ENCODE measurements around the gene HAUS5. TPM values are rescaled to one million over a fixed set of nuclear protein-coding genes. Genes with fewer than 3 reads are reported as not detected.

Gene HAUS5
- total RNA-seq, 2 donors from 2014 or later: 2.2 to 3.9 TPM

DNA sequence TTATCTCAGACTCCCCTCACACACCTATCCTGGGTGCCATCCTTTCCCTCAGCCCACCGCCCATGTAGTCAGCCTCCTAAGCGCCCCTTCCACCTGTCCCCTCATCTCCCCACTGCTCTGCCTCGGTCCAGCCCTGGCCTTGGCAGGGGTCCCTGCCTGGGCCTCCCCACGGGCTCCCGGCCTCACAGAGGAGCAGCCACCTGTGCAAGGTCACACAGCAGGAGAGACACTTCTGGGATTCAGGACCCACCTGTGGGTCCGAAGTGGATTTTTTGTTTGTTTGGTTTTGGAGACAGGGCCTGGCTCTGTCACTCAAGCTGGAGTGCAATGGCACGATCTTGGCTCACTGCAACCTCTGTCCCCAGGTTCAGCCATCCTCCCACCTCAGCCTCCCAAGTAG lies 53.1 kb downstream of the HAUS5 start:
- Histone ChIP-seq H3K36me3 (peaks cover 55% of the 10 kb centered on the region), H3K27me3 (no peaks in the 10 kb centered on the region), H3K9me3 (no peaks in the 10 kb centered on the region), H3K4me1 (no peaks in the 10 kb centered on the region), H3K4me3 (no peak overlapping the region), H3K27ac (no peak overlapping the region)
- TF ChIP-seq, protein P1, sequence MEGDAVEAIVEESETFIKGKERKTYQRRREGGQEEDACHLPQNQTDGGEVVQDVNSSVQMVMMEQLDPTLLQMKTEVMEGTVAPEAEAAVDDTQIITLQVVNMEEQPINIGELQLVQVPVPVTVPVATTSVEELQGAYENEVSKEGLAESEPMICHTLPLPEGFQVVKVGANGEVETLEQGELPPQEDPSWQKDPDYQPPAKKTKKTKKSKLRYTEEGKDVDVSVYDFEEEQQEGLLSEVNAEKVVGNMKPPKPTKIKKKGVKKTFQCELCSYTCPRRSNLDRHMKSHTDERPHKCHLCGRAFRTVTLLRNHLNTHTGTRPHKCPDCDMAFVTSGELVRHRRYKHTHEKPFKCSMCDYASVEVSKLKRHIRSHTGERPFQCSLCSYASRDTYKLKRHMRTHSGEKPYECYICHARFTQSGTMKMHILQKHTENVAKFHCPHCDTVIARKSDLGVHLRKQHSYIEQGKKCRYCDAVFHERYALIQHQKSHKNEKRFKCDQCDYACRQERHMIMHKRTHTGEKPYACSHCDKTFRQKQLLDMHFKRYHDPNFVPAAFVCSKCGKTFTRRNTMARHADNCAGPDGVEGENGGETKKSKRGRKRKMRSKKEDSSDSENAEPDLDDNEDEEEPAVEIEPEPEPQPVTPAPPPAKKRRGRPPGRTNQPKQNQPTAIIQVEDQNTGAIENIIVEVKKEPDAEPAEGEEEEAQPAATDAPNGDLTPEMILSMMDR (IDR thresholded peaks at IDR 0.05): no peak
- no peak for DNase-seq (ENCODE audit: low spot score)

DNA sequence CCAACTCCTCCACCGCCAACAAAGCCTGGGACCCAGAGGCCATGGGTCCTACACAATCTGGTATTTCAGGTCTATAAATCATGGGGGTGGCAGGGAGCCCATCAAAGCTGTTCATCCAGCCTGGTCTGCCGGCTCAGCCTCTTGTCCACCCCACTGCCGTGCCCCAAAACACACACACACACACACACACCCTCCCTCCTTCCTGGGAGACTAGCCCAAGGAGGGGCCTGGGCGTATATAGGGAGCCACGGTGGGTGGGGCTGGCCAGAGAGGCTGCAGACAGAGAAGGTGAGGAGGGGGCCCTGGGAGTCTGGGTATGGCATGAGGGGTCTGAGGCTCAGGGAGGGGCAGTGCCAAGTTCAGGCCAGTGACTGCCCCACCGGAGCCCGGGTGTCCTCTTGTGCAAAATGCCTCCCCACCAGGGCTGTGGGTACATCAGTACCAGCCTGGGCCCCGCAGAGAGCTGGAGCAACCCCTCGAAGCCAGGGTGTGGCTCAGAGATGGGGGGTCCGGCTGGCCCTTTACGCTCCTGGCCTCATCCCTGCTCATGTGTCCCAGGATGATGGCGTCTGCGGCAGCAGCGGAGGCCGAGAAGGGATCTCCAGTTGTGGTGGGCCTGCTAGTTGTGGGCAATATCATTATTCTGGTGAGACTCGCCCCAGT lies 53.8 kb downstream of the HAUS5 start, which contains the start of gene UPK1A:
TSS of gene UPK1A (plus strand) at position 267 of the 663 bp plus-strand sequence. CDS start at position 563, 296 bp downstream.
- Histone ChIP-seq H3K4me1 (no peaks in the 10 kb centered on the region), H3K4me3 (no peak within 1 kb of the TSS), H3K27ac (no peak within 1 kb of the TSS), H3K27me3 (no peaks in the 10 kb centered on the region), H3K9me3 (no peaks in the 10 kb centered on the region), H3K36me3 (peaks cover 47% of the 10 kb centered on the region)
- DNase-seq (ENCODE audit: low spot score): no peak
- TF ChIP-seq, protein P1 (IDR thresholded peaks at IDR 0.05): no peak

DNA sequence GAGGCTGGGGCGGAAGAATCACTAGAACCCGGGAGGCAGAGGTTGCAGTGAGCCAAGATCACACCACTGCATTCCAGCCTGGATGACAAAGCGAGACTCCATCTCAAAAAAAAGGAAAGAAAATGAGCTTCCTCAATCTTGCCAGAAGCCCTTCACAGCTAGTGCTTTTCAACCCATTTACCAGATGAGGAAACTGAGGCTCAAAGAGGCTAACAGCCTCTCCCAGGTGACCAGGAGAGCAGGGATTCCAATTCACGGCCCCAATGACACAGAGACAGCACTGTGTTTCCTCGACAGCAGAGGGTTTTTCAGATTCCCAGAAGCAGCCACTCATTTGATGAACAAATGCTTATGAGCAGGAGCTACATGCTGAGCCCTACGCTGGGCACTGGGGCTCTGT lies 57.0 kb downstream of the HAUS5 start:
- H3K4me1 ChIP-seq: peaks cover 0 to 9% of the 10 kb centered on the region in 2 donors
- peaks cover 0 to 9% of the 10 kb centered on the region in 2 donors for H3K27me3 ChIP-seq
- no peak for DNase-seq (ENCODE audit: low spot score)
- peaks cover 15% of the 10 kb centered on the region for H3K36me3 ChIP-seq
- H3K9me3 ChIP-seq: no peaks in the 10 kb centered on the region
- no peak overlapping the region for H3K27ac ChIP-seq
- TF ChIP-seq, protein P1 (IDR thresholded peaks at IDR 0.05): no peak
- no peak overlapping the region for H3K4me3 ChIP-seq

DNA sequence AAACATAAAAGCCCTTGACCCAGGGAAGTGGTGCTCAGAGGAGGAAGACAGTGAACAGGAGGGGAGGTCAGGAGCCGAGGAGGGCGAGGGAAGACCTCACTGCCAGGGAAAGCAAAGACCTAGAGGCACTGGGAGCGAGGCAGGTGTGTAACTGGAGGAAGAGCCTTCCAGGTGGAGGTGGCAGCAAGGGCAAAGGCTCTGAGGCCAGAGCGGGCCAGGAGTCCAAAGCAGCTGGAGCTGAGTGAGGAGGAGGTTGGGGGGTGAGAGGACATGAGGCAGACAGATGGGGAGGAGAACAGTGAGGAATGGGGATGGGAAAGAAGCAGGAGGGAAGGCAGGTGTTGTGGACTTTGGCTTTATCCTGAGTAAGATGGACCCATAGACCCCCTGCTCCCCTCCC lies 57.4 kb downstream of the HAUS5 start:
- Histone ChIP-seq H3K36me3 (peaks cover 11% of the 10 kb centered on the region), H3K27ac (no peak overlapping the region), H3K4me3 (no peak overlapping the region), H3K4me1 (peaks cover 0 to 9% of the 10 kb centered on the region in 2 donors), H3K9me3 (no peaks in the 10 kb centered on the region), H3K27me3 (peaks cover 0 to 9% of the 10 kb centered on the region in 2 donors)
- TF ChIP-seq, protein P1 (IDR thresholded peaks at IDR 0.05): no peak
- no peak for DNase-seq (ENCODE audit: low spot score)

DNA sequence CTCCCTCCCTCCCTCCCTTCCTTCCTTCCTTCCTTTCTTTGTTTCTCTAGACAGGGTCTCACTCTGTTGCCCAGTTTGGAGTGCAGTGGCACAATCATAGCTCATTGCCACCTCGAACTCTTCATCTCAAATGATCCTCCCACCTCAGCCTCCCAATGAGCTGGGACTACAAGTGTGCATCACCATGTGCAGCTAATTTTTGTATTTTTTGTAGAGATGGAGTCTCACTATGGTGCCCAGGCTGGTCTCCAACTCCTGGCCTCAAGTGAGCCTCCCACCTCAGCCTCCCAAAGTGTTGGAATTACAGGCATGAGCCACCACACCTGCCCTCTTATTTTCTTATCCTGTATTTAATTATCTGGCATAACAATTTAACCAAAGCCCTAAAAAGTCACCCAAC lies 58.2 kb downstream of the HAUS5 start:
- peaks cover 0 to 9% of the 10 kb centered on the region in 2 donors for H3K4me1 ChIP-seq
- H3K27me3 ChIP-seq: peaks cover 0 to 9% of the 10 kb centered on the region in 2 donors
- TF ChIP-seq, protein P1 (IDR thresholded peaks at IDR 0.05): no peak
- no peak overlapping the region for H3K27ac ChIP-seq
- H3K4me3 ChIP-seq: no peak overlapping the region
- H3K9me3 ChIP-seq: no peaks in the 10 kb centered on the region
- peaks cover 4% of the 10 kb centered on the region for H3K36me3 ChIP-seq
- DNase-seq (ENCODE audit: low spot score): no peak

DNA sequence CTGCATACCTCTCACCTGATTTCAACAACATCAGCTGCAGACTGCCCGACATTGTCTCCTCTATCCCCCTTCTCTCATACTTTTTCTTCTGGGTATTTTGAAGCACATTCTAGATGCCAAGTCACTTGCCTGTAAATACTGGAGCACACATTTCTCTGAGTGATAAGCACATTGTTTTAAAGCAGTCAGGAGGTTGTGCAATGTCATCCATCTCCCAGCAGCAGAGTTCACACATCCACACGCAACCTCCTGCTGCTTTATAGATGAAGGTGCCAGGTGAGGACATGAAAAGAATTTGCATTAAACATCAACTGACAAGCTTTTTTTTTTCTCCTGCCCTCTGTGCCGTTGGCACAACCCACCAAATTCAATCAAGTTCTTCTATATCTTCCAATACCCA lies 59.3 kb downstream of the HAUS5 start:
- Histone ChIP-seq H3K4me3 (no peak overlapping the region), H3K36me3 (no peaks in the 10 kb centered on the region), H3K27ac (no peak overlapping the region), H3K4me1 (peaks cover 0 to 9% of the 10 kb centered on the region in 2 donors), H3K9me3 (no peaks in the 10 kb centered on the region), H3K27me3 (peaks cover 0 to 9% of the 10 kb centered on the region in 2 donors)
- TF ChIP-seq, protein P1 (IDR thresholded peaks at IDR 0.05): no peak
- DNase-seq (ENCODE audit: low spot score): no peak

Measured in right atrium auricular region (tissue), 2 donors.